Esophagus squamous epithelium (tissue), 5 donors: ENCODE results near the gene AOX1. TPM values are rescaled to one million over a fixed set of nuclear protein-coding genes. Genes with fewer than 3 reads are reported as not detected.

Experiments used
- DNase-seq: peaks from one replicate; lab custom pipeline; 2025; lab: John Stamatoyannopoulos, UW
- H3K27ac ChIP-seq, 4 donors: fragments of 200-600 bp; sonication (generic); one replicate each; pipeline ENCODE4 v1.5.1; 2016 to 2019; ENCODE audit warnings: mild to moderate bottlenecking in 1 of 4
- H3K27me3 ChIP-seq, 4 donors: fragments of 200-600 bp; sonication (generic); 1 replicate in 3 of 4; 2 replicates in 1 of 4; pipeline versions ENCODE4 v1.5.1 to v1.6.0; 2017 to 2021; ENCODE audit warnings: antibody characterized with exemption in 1 of 4
- H3K36me3 ChIP-seq, 3 donors: fragments of 200-600 bp; sonication (generic); one replicate each; pipeline ENCODE4 v1.5.1; 2016 to 2019
- H3K4me1 ChIP-seq, 3 donors: fragments of 200-600 bp; sonication (generic); one replicate each; pipeline ENCODE4 v1.5.1; 2017 to 2019
- H3K4me3 ChIP-seq, 4 donors: fragments of 200-600 bp; sonication (generic); 1 replicate in 3 of 4; 2 replicates in 1 of 4; pipeline ENCODE4 v1.5.1; 2016 to 2019; ENCODE audit warnings: mild to moderate bottlenecking in 2 of 4, moderate library complexity in 1 of 4
- H3K9me3 ChIP-seq, 3 donors: fragments of 200-600 bp; sonication (generic); one replicate each; pipeline ENCODE4 v1.5.1; 2016 to 2019
- CTCF ChIP-seq, 6 experiments: fragments of 450-650 bp in 4 of 6; fragments of 200-600 bp in 2 of 6; sonication (generic) in 2 of 6; IDR thresholded peaks; one replicate each; pipeline ENCODE4 v1.5.1; 2016 to 2019; ENCODE audit warnings: antibody characterized with exemption in 6 of 6, mild to moderate bottlenecking in 4 of 6, moderate library complexity in 4 of 6
- POLR2A ChIP-seq, 4 donors: fragments of 450-650 bp; IDR thresholded peaks; one replicate each; pipeline ENCODE4 v1.6.1; 2017; ENCODE audit warnings: antibody characterized with exemption in 4 of 4, mild to moderate bottlenecking in 4 of 4, moderate library complexity in 3 of 4
- WGBS, 2 donors: methylation state at CpG; one replicate each; pipeline ENCODE4 v1.1.5; 2018; 5-methylcytosine and 5-hydroxymethylcytosine counted together
- intact Hi-C: fragments of 100-400 bp; cut with DNase I; formaldehyde crosslinking; loops from one replicate; pipeline ENCODE4 v1.15.0; 2022
- total RNA-seq, 4 donors: library from RNA; depleted of rRNA; stranded (reverse); fragments of >200 nt; gene quantifications; one replicate each; pipeline ENCODE4 v1.1.0, GENCODE V29; 2016
- donor health status: DM: yes; HTN: yes; CAD: no.

AOX1 gene
- total RNA-seq, 4 donors from 2014 or later = 3.2 to 69.4 (median 14.6) TPM

- Histone ChIP-seq H3K4me1 (no peaks in the 10 kb centered on the region), H3K27ac (no peak overlapping the region), H3K4me3 (no peak overlapping the region), H3K9me3 (no peaks in the 10 kb centered on the region), H3K27me3 (no peaks in the 10 kb centered on the region), H3K36me3 (no peaks in the 10 kb centered on the region)
- DNase-seq = no peak
- 10 to 20% methylated on average over 2 of the region's 2 CpGs for WGBS, 2 donors
- intact Hi-C loops = no loop called here
- TF ChIP-seq POLR2A (IDR thresholded peaks at IDR 0.05) (no peak), CTCF (IDR thresholded peaks at IDR 0.05) (no peak)
These were observed 112.4 kb downstream of the AOX1 start for GRCh38 chr2:200698217-200698616.

- WGBS, 2 donors = 30 to 40% methylated on average over 1 of the region's 1 CpG
- Histone ChIP-seq H3K9me3 (no peaks in the 10 kb centered on the region), H3K27ac (no peak overlapping the region), H3K4me3 (no peak overlapping the region), H3K36me3 (no peaks in the 10 kb centered on the region), H3K4me1 (no peaks in the 10 kb centered on the region), H3K27me3 (no peaks in the 10 kb centered on the region)
- no peak for DNase-seq
- TF ChIP-seq CTCF (IDR thresholded peaks at IDR 0.05) = no peak
- no peak for TF ChIP-seq POLR2A (IDR thresholded peaks at IDR 0.05)
- intact Hi-C loops = no loop called here
These were observed 113.5 kb downstream of the AOX1 start for GRCh38 chr2:200699310-200699709.

- Histone ChIP-seq H3K4me3 (no peak overlapping the region), H3K9me3 (no peaks in the 10 kb centered on the region), H3K27ac (no peak overlapping the region), H3K4me1 (no peaks in the 10 kb centered on the region), H3K27me3 (no peaks in the 10 kb centered on the region), H3K36me3 (no peaks in the 10 kb centered on the region)
- no peak for TF ChIP-seq CTCF (IDR thresholded peaks at IDR 0.05)
- no peak for TF ChIP-seq POLR2A (IDR thresholded peaks at IDR 0.05)
- 58 to 78% methylated on average over 2 of the region's 2 CpGs for WGBS, 2 donors
- intact Hi-C loops = loop anchor here (10.0 kb wide), 1 partner anchor 126 kb away; no protein-coding TSS in a partner anchor
- DNase-seq = no peak
These were observed 115.0 kb downstream of the AOX1 start for GRCh38 chr2:200700856-200701255.

GRCh38 chr2:200702044-200702443 lies 116.2 kb downstream of the AOX1 start:
- intact Hi-C loops = loop anchor here (10.0 kb wide), 1 partner anchor 127 kb away; no protein-coding TSS in a partner anchor
- H3K4me1 ChIP-seq = no peaks in the 10 kb centered on the region
- DNase-seq = no peak
- H3K27ac ChIP-seq = no peak overlapping the region
- no peaks in the 10 kb centered on the region for H3K9me3 ChIP-seq
- 58 to 71% methylated on average over 1 of the region's 1 CpG for WGBS, 2 donors
- no peaks in the 10 kb centered on the region for H3K36me3 ChIP-seq
- no peak overlapping the region for H3K4me3 ChIP-seq
- no peak for TF ChIP-seq POLR2A (IDR thresholded peaks at IDR 0.05)
- no peak for TF ChIP-seq CTCF (IDR thresholded peaks at IDR 0.05)
- H3K27me3 ChIP-seq = no peaks in the 10 kb centered on the region

- TF ChIP-seq CTCF (IDR thresholded peaks at IDR 0.05) (no peak), POLR2A (IDR thresholded peaks at IDR 0.05) (no peak)
- no peak for DNase-seq
- intact Hi-C loops = loop anchor here (10.0 kb wide), 1 partner anchor 128 kb away; no protein-coding TSS in a partner anchor
- WGBS, 2 donors = 65 to 72% methylated on average over 4 of the region's 4 CpGs
- Histone ChIP-seq H3K27me3 (no peaks in the 10 kb centered on the region), H3K27ac (no peak overlapping the region), H3K9me3 (no peaks in the 10 kb centered on the region), H3K4me1 (no peaks in the 10 kb centered on the region), H3K4me3 (no peak overlapping the region), H3K36me3 (no peaks in the 10 kb centered on the region)
These were observed 116.9 kb downstream of the AOX1 start for GRCh38 chr2:200702646-200703118.
